Stimulated activated CD4-positive, alpha-beta T cell treated with anti-CD3 and anti-CD28 coated beads, TNF-alpha, amount 100 ng/mL, for 4 hours (primary cell): ENCODE measurements around the gene CNEP1R1.
"Not testable (repeated sequence)": the region's sequence is repeated elsewhere in the genome, so short reads cannot be mapped to it uniquely, and the experiment has no call there.

Experiments
- DNase-seq, 3 experiments: peaks; one replicate each; pipeline ENCODE4 v3.0.0-alpha.2; 2020; ENCODE audit warnings: low read depth in 3 of 3

CNEP1R1 gene, protein sequence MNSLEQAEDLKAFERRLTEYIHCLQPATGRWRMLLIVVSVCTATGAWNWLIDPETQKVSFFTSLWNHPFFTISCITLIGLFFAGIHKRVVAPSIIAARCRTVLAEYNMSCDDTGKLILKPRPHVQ

DNA sequence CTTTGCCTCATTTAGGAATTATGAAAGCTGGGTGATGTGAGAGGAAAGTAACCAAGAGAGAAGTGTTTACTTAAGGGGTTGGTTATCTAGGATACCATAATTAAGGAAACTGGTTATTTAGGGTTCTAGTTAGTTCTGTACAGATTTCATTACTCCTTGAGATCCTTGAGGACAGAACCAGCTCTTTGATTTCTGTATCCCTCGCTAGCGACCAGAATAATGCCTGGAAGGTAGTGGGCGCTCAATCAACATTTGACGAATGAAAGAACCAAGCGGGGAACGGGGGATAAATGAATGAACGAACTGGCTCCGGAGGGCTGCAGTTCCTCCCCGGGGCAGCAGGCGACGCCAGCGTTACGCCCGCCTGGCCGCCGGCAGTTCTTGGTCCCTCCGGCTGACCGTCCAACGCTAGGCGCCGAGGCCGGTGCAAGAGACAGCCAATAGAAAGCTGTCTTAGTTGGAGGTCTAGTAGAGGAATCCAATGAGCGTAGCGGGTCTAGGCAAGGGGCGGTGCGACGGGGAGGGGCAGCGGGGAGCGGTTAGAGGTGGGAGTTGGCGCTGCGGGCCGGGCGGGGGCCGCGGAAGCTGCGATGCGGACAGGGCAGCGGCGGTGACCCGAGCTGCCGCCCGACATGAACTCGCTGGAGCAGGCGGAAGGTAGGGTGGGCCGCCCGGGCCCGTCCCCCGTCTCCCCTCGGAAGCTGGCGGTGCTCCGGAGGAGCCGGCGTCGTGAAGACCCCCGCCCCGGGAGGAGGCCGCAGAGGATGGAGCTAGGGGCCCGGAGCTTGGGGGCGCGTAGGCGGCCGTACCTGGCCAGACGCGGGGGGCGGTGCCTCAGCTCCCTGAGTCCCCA lies at the start of gene CNEP1R1:
Gene CNEP1R1 (plus strand): TSS at position 542 of the 853 bp plus-strand sequence. CDS start 91 bp downstream, at position 633.
- peak; percentile 74 to 84 (median 82) for DNase-seq

- DNase-seq, result no peak
Measured at GRCh38 chr16:49977427-49977826, 47.6 kb upstream of the CNEP1R1 start.

- no peak for DNase-seq
Measured at GRCh38 chr16:49978569-49979326, 46.3 kb upstream of the CNEP1R1 start.

DNA sequence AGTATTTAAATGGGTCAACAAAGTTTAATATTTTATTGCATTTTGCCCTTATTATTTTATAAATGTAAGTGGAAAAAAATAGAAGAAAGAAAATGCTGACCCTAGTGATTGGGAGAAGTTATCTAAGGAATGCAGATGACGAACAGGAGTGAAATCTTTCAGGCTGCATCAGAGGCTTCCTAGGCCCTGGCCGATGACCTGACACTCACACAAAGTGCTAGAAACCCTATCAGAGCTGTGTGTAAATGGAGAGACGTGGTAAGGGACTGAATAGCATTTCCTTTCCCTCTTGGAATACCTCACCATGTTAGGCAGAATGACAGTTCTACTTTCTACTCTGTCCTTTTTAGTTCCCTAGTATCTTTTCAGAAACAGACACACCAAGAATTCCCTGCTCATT lies 44.9 kb upstream of the CNEP1R1 start:
- no peak for DNase-seq

GRCh38 chr16:49986351-49987124 lies 38.5 kb upstream of the CNEP1R1 start:
- DNase-seq, result no peak

- no peak for DNase-seq
Measured at GRCh38 chr16:49987381-49987780, 37.6 kb upstream of the CNEP1R1 start.

- DNase-seq, result no peak
Measured at GRCh38 chr16:49992825-49993224, 32.2 kb upstream of the CNEP1R1 start.

DNA sequence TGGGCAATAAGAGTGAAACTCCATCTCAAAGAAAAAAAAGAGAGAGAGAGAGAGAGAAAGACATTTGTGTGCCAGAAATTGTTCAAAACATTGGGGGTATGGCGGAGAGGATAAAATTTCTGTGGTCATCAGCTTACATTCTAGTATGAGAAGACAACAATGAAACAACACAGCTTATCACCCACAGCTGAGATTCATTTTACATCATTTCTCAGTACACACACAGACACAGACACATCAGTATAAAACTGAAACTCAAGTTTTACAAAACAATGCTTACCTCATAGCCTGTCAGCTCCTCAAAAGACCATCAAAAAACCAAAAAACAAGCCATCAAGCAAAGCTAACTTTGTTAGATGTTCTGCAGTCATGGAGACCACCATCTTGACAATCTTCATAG lies 31.4 kb upstream of the CNEP1R1 start:
- DNase-seq, result no peak

- DNase-seq, result no peak
Measured at GRCh38 chr16:49994006-49994405, 31.0 kb upstream of the CNEP1R1 start.

- DNase-seq, result no peak
Measured at GRCh38 chr16:49995720-49996119, 29.3 kb upstream of the CNEP1R1 start.

DNA sequence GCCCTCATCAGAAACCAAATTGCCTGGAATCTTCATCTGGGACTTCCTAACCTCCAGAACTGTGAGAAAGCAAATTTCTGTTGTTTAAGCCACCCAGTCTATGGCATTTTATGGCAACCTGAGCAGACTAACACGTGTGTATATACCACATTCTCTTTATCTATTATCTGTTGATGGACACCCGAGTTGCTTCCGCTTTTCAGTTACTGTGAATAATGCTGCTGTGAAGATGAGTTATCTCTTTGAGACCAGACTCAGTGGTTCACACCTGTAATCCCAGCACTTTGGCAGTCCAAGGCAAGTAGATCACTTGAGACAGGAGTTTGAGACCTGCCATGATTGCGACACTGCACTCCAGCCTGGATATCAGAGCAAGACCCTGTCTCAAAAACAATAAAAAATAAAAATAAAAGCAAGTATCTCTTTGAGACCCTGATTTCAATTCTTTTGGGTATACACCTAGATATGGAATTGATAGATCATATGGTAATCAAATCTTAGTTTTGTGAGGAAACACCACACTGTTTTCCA lies 27.2 kb upstream of the CNEP1R1 start:
- DNase-seq, result no peak

DNA sequence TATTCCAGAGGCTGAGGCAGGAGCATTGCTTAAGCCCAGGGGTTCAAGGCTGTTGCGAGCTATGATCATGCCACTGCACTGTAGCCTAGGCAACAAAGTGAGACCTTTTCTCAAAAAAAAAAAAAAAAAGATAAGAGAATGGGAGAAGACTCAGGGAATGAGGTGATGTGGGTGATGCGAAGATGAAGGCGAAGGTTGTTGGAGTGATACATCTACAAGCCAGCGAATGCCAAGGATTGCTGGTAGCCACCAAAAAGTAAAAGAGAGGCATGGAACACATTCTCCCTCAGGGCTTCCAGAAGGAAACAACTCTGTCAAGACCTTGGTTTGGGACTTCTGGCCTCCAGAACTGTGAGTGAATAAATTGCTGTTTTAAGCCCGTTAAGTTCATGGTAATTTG lies 26.0 kb upstream of the CNEP1R1 start:
- no peak for DNase-seq

GRCh38 chr16:50001144-50001543 lies 23.9 kb upstream of the CNEP1R1 start:
- DNase-seq, result no peak

GRCh38 chr16:50002190-50002589 lies 22.8 kb upstream of the CNEP1R1 start:
- no peak for DNase-seq

GRCh38 chr16:50004239-50004638 lies 20.8 kb upstream of the CNEP1R1 start:
- no peak for DNase-seq

DNA sequence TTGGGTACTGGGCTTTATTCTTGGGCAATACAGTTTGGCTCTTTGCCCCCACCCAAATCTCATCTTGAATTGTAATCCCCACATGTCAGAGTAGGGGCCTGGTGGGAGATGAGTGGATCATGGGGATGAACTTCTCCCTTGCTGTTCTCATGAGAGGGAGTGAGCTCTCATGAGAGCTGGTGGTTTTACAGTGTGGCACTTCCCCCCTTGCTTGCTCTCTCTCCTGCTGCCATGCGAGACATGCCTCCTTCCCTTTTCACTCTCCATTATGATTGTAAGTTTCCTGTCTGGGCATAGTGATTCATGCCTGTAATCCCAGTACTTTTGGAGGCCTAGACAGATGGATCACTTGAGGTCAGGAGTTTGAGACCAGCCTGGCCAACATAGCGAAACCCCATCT lies 18.1 kb upstream of the CNEP1R1 start:
- no peak for DNase-seq

DNA sequence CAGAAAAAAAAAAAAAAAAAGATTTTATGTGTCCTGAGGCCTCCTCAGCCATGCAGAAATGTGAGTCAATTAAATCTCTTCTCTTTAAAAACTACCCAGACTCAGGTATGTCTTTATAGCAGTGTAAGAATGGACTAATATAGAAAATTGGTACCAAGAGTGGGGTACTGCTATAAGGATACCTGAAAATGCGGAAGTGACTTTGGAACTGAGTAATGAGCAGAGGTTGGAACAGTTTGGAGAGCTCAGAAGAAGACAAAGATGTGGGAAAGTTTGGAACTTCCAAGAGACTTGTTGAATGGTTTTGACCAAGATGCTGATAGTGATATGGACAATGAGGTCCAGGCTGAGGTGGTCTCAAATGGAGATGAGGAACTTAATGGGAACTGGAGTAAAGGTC lies 17.3 kb upstream of the CNEP1R1 start:
- no peak for DNase-seq

DNA sequence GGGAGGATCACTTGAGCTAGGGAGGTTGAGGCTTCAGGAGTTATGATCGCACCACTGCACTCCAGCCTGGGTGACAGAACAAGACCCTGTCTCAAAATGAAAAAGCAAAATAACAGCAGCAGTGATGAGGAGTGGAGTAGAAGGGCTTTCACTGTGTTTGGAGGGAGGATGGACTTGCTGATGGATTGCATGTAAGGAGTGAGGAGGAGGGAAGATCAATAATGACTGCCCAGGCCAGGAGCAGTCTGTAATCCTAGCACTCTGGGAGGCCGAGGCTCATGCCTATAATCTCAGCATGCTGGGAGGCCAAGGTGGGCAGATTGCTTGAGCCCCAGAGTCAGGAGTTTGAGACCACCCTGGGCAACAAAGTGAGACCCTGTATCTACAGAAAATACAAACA lies 14.8 kb upstream of the CNEP1R1 start:
- no peak for DNase-seq

- no peak for DNase-seq
Measured at GRCh38 chr16:50011707-50012106, 13.3 kb upstream of the CNEP1R1 start.

DNA sequence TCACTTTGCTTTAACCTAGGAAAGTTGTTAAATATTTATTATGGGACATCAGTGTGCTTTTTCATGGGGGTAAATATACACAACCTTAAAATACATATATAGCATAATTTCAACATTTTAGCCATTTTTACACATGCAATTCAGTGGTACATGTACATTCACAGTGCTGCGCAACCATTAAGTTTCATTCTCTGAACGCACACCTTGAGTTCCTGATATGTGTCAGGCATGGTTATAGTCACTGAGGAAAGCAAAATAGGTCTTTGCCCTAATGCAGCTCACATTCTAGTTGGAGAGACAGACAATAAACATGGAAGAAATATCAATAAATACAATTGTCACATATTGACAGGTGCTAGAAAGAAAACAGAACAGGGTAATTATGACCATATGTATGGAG lies 12.8 kb upstream of the CNEP1R1 start:
- no peak for DNase-seq

GRCh38 chr16:50014211-50014610 lies 10.8 kb upstream of the CNEP1R1 start:
- DNase-seq, result not testable (repeated sequence)

GRCh38 chr16:50015631-50016030 lies 9.4 kb upstream of the CNEP1R1 start:
- no peak for DNase-seq
